Natural killer cell (primary cell): ENCODE data around the gene ST6GAL1. TPM values are rescaled to one million over a fixed set of nuclear protein-coding genes. Genes with fewer than 3 reads are reported as not detected.
A peak's percentile ranks its signal among the peaks of the same experiment; 100 is the strongest.

Source experiments
- ATAC-seq, 3 donors: fragments of 150-1000 bp in 2 of 3; fragments of 200-7000 bp in 1 of 3; cut with Tn5 transposase; 1 replicate in 1 of 3; 2 replicates in 2 of 3; pipeline ENCODE4 v1.10.0; 2021; ENCODE audit warnings: mild to moderate bottlenecking in 2 of 3, moderate library complexity in 2 of 3
- DNase-seq, 2 donors: peaks; one replicate each; pipeline versions ENCODE4 v3.0.0 to v3.0.0-alpha.2; 2013 to 2021; ENCODE audit warnings: mixed read lengths in 1 of 2
- H3K27ac ChIP-seq: one replicate; pipeline ENCODE4 v1.5.1; 2013; ENCODE audit warnings: mild to moderate bottlenecking, low read length
- H3K27me3 ChIP-seq: one replicate; pipeline ENCODE4 v1.6.1; 2013; ENCODE audit warnings: low read length; ENCODE audit not compliant: control insufficient read depth, insufficient read depth
- H3K36me3 ChIP-seq: one replicate; pipeline ENCODE4 v1.6.1; 2013; ENCODE audit warnings: low read length; ENCODE audit not compliant: control insufficient read depth, insufficient read depth
- H3K4me1 ChIP-seq: one replicate; pipeline ENCODE4 v1.6.1; 2013; ENCODE audit warnings: low read length; ENCODE audit not compliant: control insufficient read depth, insufficient read depth
- H3K4me3 ChIP-seq: one replicate; pipeline ENCODE4 v1.5.1; 2013; ENCODE audit warnings: low read length
- H3K9me3 ChIP-seq: one replicate; pipeline ENCODE4 v1.6.1; 2013; ENCODE audit warnings: low read length; ENCODE audit not compliant: control insufficient read depth, insufficient read depth
- H3K27ac Mint-ChIP-seq, 2 donors: one replicate each; pipeline ENCODE4 v1.8.0; 2022; ENCODE audit warnings: mild to moderate bottlenecking in 2 of 2, mixed read lengths in 2 of 2, moderate library complexity in 1 of 2
- H3K27me3 Mint-ChIP-seq, 2 donors: one replicate each; pipeline ENCODE4 v1.8.0; 2022; ENCODE audit warnings: low read depth in 2 of 2, mixed read lengths in 2 of 2
- H3K36me3 Mint-ChIP-seq: one replicate; pipeline ENCODE4 v1.8.0; 2022; ENCODE audit warnings: mixed read lengths
- H3K4me1 Mint-ChIP-seq, 2 donors: one replicate each; pipeline ENCODE4 v1.8.0; 2022; ENCODE audit warnings: mixed read lengths in 2 of 2
- H3K4me3 Mint-ChIP-seq: one replicate; pipeline ENCODE4 v1.8.0; 2022; ENCODE audit warnings: mild to moderate bottlenecking, moderate library complexity, mixed read lengths
- H3K9me3 Mint-ChIP-seq, 2 donors: one replicate each; pipeline ENCODE4 v1.8.0; 2022; ENCODE audit warnings: mixed read lengths in 2 of 2
- WGBS: methylation state at CpG from one replicate; pipeline ENCODE4 v1.1.7; 2013; ENCODE audit warnings: missing lambda C conversion rate; ENCODE audit not compliant: insufficient coverage; 5-methylcytosine and 5-hydroxymethylcytosine counted together
- intact Hi-C: fragments of 100-400 bp; cut with micrococcal nuclease; formaldehyde crosslinking; loops from one replicate; pipeline ENCODE4 v1.14.2; 2022
- total RNA-seq, 4 donors: library from RNA; stranded (reverse); fragments of 120-200 nt in 1 of 4; gene quantifications; one replicate each; pipeline versions ENCODE4 v1.2.3 to v1.2.4, GENCODE V29; 2013 to 2022
- TF ChIP-seq, protein P1 (sequence below): fragments of 200-600 bp; IDR thresholded peaks from one replicate; pipeline ENCODE4 v1.8.0; 2022; ENCODE audit warnings: antibody characterized with exemption

ST6GAL1 gene
- 100 to 1,000 TPM; 121 to 182 (median 146) TPM for total RNA-seq
- 227 TPM for total RNA-seq (2013)

DNA sequence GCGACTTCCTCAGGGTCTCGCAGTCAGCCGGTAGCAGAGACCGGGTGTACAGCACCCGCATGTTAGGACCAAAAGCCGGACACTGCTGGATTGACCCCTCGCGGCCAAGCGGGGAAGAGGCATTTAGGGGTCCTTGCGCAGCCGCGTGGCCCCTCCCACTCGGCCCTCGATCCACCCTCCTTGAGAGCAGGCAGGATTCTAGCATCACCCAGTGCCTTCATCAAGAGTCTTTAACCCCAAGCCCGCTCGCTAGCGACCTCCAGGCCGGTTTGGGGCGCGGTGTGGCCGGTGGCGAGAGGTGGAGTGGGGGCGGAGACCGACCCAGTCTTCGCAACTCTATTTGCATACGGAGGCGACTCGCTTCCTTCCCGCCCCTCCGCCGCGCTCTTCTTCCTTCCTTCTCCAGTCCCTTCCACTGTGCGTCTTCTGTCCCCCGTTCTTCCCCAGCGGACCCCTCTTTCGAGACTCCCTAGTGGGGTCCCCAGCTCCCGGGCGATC is at the start of gene ST6GAL1:
TSS of gene ST6GAL1 (plus strand) at position 384 of the 498 bp plus-strand sequence. CDS start 112,178 bp downstream, outside the sequence.
- peak within 1 kb of the TSS; percentile 96 for H3K4me3 Mint-ChIP-seq

DNA sequence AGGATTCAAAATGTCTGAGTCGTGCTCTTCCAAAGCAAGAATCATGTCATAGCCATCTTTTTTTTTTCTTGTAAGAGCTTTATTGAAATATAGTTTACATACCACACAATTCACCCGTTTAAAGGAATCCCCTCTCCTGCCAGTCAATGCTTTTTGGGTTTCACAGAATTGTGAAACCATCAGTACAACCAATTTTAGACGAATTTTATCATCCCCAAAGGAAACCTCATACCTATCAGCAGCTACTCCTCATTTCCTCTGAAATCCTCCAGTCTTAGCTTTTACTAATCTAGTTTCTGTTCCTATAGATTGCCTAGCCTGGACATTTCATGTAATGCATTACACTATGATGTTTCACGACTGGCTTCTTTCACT is 48.2 kb upstream of the ST6GAL1 start:
- Histone ChIP-seq H3K36me3 (no peaks in the 10 kb centered on the region), H3K27ac (no peak overlapping the region), H3K4me1 (peaks cover 14% of the 10 kb centered on the region), H3K4me3 (no peak overlapping the region), H3K27me3 (no peaks in the 10 kb centered on the region), H3K9me3 (peaks cover 3% of the 10 kb centered on the region)
- no peaks in the 10 kb centered on the region for H3K36me3 Mint-ChIP-seq
- 29% methylated on average over 3 of the region's 4 CpGs for WGBS
- DNase-seq, result no peak
- peaks cover 35 to 39% of the 10 kb centered on the region in 2 donors for H3K4me1 Mint-ChIP-seq
- H3K27ac Mint-ChIP-seq, result peak overlapping the region; percentile 25 to 47
- TF ChIP-seq, protein P1, sequence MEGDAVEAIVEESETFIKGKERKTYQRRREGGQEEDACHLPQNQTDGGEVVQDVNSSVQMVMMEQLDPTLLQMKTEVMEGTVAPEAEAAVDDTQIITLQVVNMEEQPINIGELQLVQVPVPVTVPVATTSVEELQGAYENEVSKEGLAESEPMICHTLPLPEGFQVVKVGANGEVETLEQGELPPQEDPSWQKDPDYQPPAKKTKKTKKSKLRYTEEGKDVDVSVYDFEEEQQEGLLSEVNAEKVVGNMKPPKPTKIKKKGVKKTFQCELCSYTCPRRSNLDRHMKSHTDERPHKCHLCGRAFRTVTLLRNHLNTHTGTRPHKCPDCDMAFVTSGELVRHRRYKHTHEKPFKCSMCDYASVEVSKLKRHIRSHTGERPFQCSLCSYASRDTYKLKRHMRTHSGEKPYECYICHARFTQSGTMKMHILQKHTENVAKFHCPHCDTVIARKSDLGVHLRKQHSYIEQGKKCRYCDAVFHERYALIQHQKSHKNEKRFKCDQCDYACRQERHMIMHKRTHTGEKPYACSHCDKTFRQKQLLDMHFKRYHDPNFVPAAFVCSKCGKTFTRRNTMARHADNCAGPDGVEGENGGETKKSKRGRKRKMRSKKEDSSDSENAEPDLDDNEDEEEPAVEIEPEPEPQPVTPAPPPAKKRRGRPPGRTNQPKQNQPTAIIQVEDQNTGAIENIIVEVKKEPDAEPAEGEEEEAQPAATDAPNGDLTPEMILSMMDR, result no peak
- no peaks in the 10 kb centered on the region for H3K27me3 Mint-ChIP-seq
- ATAC-seq, result peak in 2 of 3 donors; percentile 12 to 41
- H3K9me3 Mint-ChIP-seq, result no peaks in the 10 kb centered on the region
- intact Hi-C loops, result loop anchor here (10.0 kb wide), 1 partner anchor 53 kb away; the partner anchor contains the start of gene ST6GAL1
- peak overlapping the region; percentile 61 for H3K4me3 Mint-ChIP-seq

More for the DNA sequence above, at the start of gene ST6GAL1:
- peak within 1 kb of the TSS; percentile 93 to 95 for H3K27ac Mint-ChIP-seq
- H3K4me1 Mint-ChIP-seq, result peaks cover 31 to 40% of the 10 kb centered on the region in 2 donors
- no peaks in the 10 kb centered on the region for H3K27me3 Mint-ChIP-seq
- intact Hi-C loops, result loop anchor here (2.0 to 10.0 kb wide), 3 partner anchors 45 to 821 kb away; partner anchors contain the start of gene ETV5
- peak; percentile 45 to 65 (median 52) for ATAC-seq
- peaks cover 37% of the 10 kb centered on the region for H3K4me1 ChIP-seq
- peak; percentile 54 to 75 for DNase-seq
- H3K4me3 ChIP-seq, result peak within 1 kb of the TSS; percentile 79
- WGBS, result under 1% methylated on average over 38 of the region's 38 CpGs
- H3K9me3 Mint-ChIP-seq, result no peaks in the 10 kb centered on the region
- H3K36me3 Mint-ChIP-seq, result peaks cover 3% of the 10 kb centered on the region
- no peaks in the 10 kb centered on the region for H3K27me3 ChIP-seq
- H3K27ac ChIP-seq, result peak within 1 kb of the TSS; percentile 92
- no peaks in the 10 kb centered on the region for H3K9me3 ChIP-seq
- peaks cover 19% of the 10 kb centered on the region for H3K36me3 ChIP-seq
- TF ChIP-seq, protein P1, result no peak

- TF ChIP-seq, protein P1, result no peak
- Histone ChIP-seq H3K4me3 (no peak overlapping the region), H3K27ac (no peak overlapping the region), H3K36me3 (no peaks in the 10 kb centered on the region), H3K9me3 (peaks cover 3% of the 10 kb centered on the region), H3K27me3 (no peaks in the 10 kb centered on the region), H3K4me1 (peaks cover 14% of the 10 kb centered on the region)
- Mint-ChIP-seq H3K27me3 (no peaks in the 10 kb centered on the region), H3K9me3 (no peaks in the 10 kb centered on the region), H3K4me3 (peak overlapping the region; percentile 71), H3K27ac (peak overlapping the region; percentile 41 to 45), H3K4me1 (peaks cover 39 to 43% of the 10 kb centered on the region in 2 donors), H3K36me3 (no peaks in the 10 kb centered on the region)
- intact Hi-C loops, result loop anchor here (10.0 kb wide), 1 partner anchor 52 kb away; the partner anchor contains the start of gene ST6GAL1
- DNase-seq, result no peak
- 85% methylated on average over 5 of the region's 6 CpGs for WGBS
- ATAC-seq, result peak in 2 of 3 donors; percentile 50 to 57
Measured at GRCh38 chr3:186882881-186883685, 47.2 kb upstream of the ST6GAL1 start.
